ENCODE data around the gene SORCS1.

The SORCS1 gene

DNA sequence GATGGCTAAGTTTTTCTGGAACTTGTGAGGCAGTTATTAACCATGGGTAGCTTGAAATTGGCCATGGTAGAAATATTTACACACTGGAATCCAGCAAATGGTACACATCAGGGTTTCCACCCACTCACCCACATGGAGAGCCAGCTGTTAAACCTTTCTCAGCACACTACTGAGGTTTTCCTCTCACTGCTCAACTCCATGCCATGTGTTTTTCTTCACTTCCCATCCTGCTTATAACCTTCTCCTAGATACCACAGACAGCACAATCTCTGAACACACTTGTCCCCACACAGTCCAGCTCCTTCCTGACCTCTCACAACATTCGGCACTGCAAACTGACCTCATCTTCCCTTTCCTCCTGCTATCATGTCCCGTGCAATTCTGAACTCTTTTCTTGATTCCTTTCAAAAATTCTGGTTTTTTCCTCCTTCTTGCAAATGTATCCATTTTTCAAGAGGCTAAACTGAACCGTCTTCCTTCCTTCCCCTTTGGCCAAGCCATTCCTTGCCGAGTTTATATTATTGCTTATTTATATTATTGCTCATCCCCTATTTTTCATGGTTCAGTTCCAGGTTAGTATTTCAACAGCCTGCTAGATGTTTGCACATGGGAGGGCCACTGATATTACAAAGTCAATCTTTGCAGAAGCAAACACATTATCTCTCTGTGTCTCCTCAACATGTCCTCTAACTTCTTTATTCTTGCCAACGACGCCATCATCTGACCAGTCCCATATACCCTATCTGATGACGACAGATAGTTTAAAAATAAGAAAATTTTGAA, 606.4 kb downstream of the SORCS1 start:
- Histone ChIP-seq H3K27me3 (ENCODE audit: insufficient read depth, low read length) (no peaks in the 10 kb centered on the region), H3K4me1 (ENCODE audit: insufficient read depth, low read length) (no peaks in the 10 kb centered on the region), H2AFZ (ENCODE audit: low read depth, low read length) (no peak overlapping the region)

DNA sequence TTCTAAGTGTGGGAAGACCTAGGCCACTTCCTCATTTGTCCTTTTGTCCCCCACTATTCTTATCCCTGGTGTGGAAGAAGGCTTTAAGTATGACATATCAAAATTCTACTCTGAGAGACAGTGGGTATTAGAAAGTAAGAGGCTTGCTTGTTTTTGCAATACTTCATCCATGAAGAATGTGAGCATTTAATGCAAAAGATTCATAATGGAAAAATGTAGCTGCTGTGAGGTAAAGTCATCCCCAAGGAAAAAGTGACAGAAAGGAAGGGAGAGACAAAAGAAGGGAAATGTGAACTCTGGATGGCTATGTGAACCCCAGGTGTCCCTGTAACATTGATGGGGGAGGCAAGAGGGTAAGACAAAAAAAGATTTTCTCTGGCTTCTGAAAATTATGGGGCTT, 607.5 kb downstream of the SORCS1 start:
- H3K4me1 ChIP-seq (ENCODE audit: insufficient read depth, low read length): no peaks in the 10 kb centered on the region

More for the DNA sequence above, 606.4 kb downstream of the SORCS1 start:
- no peaks in the 10 kb centered on the region for H3K36me3 ChIP-seq (ENCODE audit: insufficient read depth, low read length)
- H3K9me3 ChIP-seq (ENCODE audit: low read length): no peaks in the 10 kb centered on the region
- no peak overlapping the region for H3K4me3 ChIP-seq (ENCODE audit: low read length)

DNA sequence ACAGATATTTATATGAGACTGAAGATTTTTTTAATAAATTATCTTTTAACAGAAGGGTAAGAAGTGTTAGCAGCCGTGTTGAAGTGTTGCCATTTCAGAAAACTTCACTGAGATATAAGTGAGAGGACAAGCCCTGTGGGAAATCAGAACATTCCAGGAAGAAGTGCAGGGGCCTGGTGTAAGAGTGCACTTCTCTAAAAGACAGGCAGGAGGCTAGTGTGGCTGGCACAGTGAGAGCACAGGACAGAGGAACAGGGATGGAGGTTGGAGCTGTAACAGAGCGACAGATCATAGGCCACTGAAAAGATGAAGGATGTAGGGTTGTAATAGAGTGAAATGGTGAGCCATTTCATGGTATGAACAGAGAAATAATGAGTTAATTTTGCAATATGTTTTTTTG, 608.9 kb downstream of the SORCS1 start:
- Histone ChIP-seq H3K4me3 (ENCODE audit: low read length) (no peak overlapping the region), H3K27me3 (ENCODE audit: insufficient read depth, low read length) (no peaks in the 10 kb centered on the region), H3K36me3 (ENCODE audit: insufficient read depth, low read length) (no peaks in the 10 kb centered on the region), H2AFZ (ENCODE audit: low read depth, low read length) (no peak overlapping the region), H3K4me1 (ENCODE audit: insufficient read depth, low read length) (no peaks in the 10 kb centered on the region), H3K9me3 (ENCODE audit: low read length) (no peaks in the 10 kb centered on the region)

More for the DNA sequence above, 607.5 kb downstream of the SORCS1 start:
- H2AFZ ChIP-seq (ENCODE audit: low read depth, low read length): no peak overlapping the region
- H3K27me3 ChIP-seq (ENCODE audit: insufficient read depth, low read length): no peaks in the 10 kb centered on the region
- H3K9me3 ChIP-seq (ENCODE audit: low read length): no peaks in the 10 kb centered on the region
- H3K4me3 ChIP-seq (ENCODE audit: low read length): no peak overlapping the region
- no peaks in the 10 kb centered on the region for H3K36me3 ChIP-seq (ENCODE audit: insufficient read depth, low read length)

DNA sequence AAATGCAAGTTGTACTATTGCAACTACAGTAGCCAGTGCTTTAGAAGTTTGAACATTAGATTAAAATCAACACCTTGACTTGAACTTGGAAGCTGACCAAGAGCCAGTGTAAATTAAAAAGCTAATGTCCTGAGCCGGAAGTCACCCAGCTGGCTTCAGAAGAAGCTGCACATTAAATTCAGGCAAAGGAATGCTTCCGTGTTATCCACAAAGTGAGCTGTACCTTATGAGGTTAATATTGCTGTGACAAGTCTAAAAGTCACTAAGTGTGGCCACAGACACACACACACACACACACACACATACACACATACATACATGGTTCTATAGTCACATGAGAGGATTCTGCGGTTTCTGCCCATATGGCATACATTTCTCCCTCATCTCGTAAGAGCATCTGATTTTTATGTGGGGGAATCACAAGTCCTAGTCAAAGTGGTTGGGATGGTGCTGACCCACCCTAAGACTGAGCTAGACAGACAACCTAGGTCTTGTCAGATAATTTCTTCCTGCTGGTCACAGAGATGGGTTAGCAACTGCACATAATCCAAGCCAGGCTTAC, 612.9 kb downstream of the SORCS1 start:
- no peaks in the 10 kb centered on the region for H3K27me3 ChIP-seq (ENCODE audit: insufficient read depth, low read length)
- no peak overlapping the region for H3K4me3 ChIP-seq (ENCODE audit: low read length)
- H3K9me3 ChIP-seq (ENCODE audit: low read length): no peaks in the 10 kb centered on the region
- H2AFZ ChIP-seq (ENCODE audit: low read depth, low read length): no peak overlapping the region
- H3K4me1 ChIP-seq (ENCODE audit: insufficient read depth, low read length): no peaks in the 10 kb centered on the region
- H3K36me3 ChIP-seq (ENCODE audit: insufficient read depth, low read length): no peaks in the 10 kb centered on the region

DNA sequence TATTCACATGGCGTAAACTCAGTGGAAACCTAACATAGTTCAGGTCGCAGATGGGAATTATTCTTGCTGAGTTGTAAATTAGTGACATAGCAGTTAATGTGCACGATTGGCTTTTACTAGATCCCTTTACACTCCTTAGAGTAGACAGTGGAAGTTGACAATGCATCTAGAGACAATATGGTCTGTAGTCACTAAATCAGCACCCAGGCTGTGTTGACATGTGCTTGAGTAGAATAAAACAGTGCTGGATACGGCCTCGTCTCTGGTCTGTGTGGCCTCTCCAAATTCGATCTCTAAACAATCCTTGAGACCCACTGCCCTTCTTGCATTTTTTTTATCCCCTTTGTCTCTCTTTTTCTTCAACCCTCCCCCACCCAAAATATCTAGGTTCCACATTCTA, 615.7 kb downstream of the SORCS1 start:
- Histone ChIP-seq H3K9me3 (ENCODE audit: low read length) (no peaks in the 10 kb centered on the region), H3K27me3 (ENCODE audit: insufficient read depth, low read length) (no peaks in the 10 kb centered on the region), H3K36me3 (ENCODE audit: insufficient read depth, low read length) (no peaks in the 10 kb centered on the region), H3K4me1 (ENCODE audit: insufficient read depth, low read length) (no peaks in the 10 kb centered on the region), H2AFZ (ENCODE audit: low read depth, low read length) (no peak overlapping the region), H3K4me3 (ENCODE audit: low read length) (no peak overlapping the region)

DNA sequence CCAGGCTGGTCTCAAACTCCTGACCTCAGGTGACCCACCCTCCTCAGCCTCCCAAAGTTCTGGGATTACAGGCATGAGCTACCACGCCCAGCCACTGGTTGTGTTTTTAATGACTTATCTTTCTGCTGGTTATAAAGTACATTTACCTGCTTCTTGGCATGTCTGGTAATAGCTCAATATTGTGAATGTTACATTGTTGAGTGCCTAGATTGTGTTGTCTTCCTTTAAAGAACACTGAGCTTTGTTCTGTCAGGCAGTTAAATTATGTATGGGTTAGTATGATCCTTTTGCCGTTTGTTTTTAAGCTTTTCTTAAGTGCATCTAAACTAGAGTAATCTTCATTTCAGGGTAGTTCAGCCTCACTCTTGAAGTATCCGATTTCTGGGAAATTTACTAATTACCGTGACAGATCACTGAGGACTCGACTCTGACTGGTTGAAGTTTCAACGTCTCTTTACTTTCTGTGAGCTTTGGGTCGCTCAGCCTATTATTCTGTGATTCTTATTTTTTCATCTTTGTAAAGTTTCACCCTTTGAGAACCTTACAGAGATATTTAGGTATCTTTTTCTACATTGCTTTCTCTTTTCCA, 617.4 kb downstream of the SORCS1 start:
- H2AFZ ChIP-seq (ENCODE audit: low read depth, low read length): no peak overlapping the region

DNA sequence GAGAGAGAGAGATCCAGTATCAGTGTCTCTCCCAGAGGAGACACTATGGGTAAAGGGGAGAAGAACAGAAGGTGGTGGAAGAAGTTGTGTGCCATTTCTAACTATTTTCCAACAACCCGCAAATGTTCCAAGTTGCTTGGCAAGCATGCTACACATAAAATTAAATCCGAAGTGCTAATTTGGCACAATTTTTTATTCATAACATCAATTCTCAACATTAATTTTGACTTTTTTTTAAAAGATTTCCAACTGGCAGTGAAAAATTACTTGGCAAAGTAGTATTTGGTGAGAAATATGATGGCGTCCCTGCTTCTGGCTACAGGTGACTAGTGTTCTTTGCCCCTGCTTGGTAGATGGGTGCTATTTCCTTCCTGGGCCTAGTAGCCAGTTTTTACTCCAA, 622.0 kb downstream of the SORCS1 start:
- H3K27me3 ChIP-seq (ENCODE audit: insufficient read depth, low read length): no peaks in the 10 kb centered on the region
- no peaks in the 10 kb centered on the region for H3K4me1 ChIP-seq (ENCODE audit: insufficient read depth, low read length)
- H2AFZ ChIP-seq (ENCODE audit: low read depth, low read length): no peak overlapping the region
- no peaks in the 10 kb centered on the region for H3K9me3 ChIP-seq (ENCODE audit: low read length)
- H3K4me3 ChIP-seq (ENCODE audit: low read length): no peak overlapping the region
- no peaks in the 10 kb centered on the region for H3K36me3 ChIP-seq (ENCODE audit: insufficient read depth, low read length)

More for the DNA sequence above, 617.4 kb downstream of the SORCS1 start:
- H3K27me3 ChIP-seq (ENCODE audit: insufficient read depth, low read length): no peaks in the 10 kb centered on the region
- no peaks in the 10 kb centered on the region for H3K4me1 ChIP-seq (ENCODE audit: insufficient read depth, low read length)
- H3K36me3 ChIP-seq (ENCODE audit: insufficient read depth, low read length): no peaks in the 10 kb centered on the region
- no peaks in the 10 kb centered on the region for H3K9me3 ChIP-seq (ENCODE audit: low read length)
- H3K4me3 ChIP-seq (ENCODE audit: low read length): no peak overlapping the region

DNA sequence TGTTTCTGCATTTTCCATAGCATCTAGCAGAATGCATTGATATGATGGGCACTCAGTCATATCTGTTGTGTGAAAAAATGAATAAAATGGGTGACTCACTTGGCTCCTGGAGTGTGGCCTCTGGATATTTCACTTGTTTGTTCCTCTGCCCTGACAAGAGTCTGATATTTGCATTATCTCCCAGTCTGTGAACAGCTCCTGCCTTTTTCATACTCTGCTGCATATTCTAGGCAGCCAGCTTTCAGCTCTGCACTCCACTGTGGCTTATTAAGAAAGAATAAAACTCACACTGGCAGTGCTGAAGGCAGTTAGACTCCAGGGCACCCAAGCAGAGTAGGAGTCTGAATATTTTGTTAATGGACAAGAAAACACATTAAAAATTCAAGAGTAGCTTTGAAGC, 623.9 kb downstream of the SORCS1 start:
- Histone ChIP-seq H3K4me3 (ENCODE audit: low read length) (no peak overlapping the region), H3K27me3 (ENCODE audit: insufficient read depth, low read length) (no peaks in the 10 kb centered on the region), H2AFZ (ENCODE audit: low read depth, low read length) (no peak overlapping the region), H3K36me3 (ENCODE audit: insufficient read depth, low read length) (no peaks in the 10 kb centered on the region), H3K9me3 (ENCODE audit: low read length) (no peaks in the 10 kb centered on the region), H3K4me1 (ENCODE audit: insufficient read depth, low read length) (no peaks in the 10 kb centered on the region)

DNA sequence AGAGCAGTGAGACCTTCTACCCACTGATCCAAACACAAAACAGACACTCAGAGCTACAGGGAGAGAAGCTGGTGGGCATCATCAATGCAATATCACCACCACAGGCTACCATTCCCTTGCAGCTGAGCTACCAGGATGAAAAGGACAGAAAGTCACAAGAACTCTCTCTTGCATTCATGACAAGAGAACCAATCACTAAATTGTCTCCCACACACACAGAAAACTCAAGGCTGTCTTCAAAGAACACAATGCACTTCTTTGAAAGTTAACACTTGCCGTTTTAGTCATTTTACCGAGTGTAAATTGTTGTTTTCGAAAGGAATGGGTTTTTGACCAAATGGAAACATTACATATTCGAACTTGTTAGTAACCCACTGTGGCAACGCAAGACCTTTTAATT, 626.6 kb downstream of the SORCS1 start:
- Histone ChIP-seq H3K9me3 (ENCODE audit: low read length) (no peaks in the 10 kb centered on the region), H3K36me3 (ENCODE audit: insufficient read depth, low read length) (no peaks in the 10 kb centered on the region), H3K27me3 (ENCODE audit: insufficient read depth, low read length) (no peaks in the 10 kb centered on the region), H3K4me3 (ENCODE audit: low read length) (no peak overlapping the region), H3K4me1 (ENCODE audit: insufficient read depth, low read length) (no peaks in the 10 kb centered on the region), H2AFZ (ENCODE audit: low read depth, low read length) (no peak overlapping the region)

DNA sequence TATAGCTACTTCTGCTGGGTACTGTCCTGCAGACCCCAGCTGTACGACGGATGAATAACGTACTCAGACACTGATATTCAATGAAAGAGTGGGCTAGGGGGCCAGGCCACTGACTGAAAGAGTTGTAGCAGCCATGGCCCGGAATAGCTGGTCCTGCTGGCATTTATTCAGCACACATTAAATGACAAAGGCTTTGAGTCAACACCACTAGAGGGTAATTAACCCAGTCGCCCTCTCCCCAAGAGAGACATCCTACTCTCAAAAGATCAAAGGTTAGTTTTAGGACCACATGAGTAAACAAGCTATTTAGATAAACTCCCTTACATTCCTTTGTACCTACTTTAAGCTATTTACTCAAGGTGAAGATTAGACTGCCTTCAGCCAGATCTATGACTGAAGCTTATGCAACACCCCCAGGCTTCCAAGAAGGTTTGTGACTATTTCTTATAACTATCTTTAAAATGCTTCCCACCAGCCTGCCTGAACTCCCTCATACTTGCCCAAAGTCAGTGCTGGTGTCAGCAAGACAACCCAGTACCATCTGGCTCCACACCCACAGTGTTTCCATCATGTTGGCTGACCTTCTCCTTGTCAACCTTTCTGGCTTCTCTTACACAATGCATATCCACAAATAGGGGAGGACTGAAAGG, 629.1 kb downstream of the SORCS1 start:
- H3K27me3 ChIP-seq (ENCODE audit: insufficient read depth, low read length): no peaks in the 10 kb centered on the region
- no peaks in the 10 kb centered on the region for H3K36me3 ChIP-seq (ENCODE audit: insufficient read depth, low read length)
- H3K4me3 ChIP-seq (ENCODE audit: low read length): no peak overlapping the region
- no peaks in the 10 kb centered on the region for H3K4me1 ChIP-seq (ENCODE audit: insufficient read depth, low read length)
- H3K9me3 ChIP-seq (ENCODE audit: low read length): no peaks in the 10 kb centered on the region
- no peak overlapping the region for H2AFZ ChIP-seq (ENCODE audit: low read depth, low read length)

DNA sequence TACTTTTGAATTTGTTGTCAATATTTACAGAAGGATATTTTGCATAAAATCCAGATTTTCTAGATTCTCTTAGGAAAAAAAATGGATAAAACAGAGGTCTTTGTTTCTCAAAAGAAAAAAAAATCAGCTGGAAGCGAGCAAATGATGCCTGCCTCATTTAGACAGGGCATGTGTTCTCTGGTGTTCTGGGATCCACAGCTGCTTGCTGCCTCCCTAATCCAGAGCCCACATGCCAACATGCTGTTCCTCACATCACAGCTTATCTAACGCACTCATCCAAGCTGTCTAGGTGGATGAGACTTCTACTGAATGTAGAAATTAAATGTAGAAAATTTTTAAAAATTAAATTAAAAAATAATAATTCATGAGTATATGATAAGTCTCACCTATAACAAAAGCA, 630.1 kb downstream of the SORCS1 start:
- Histone ChIP-seq H2AFZ (ENCODE audit: low read depth, low read length) (no peak overlapping the region), H3K4me3 (ENCODE audit: low read length) (no peak overlapping the region), H3K36me3 (ENCODE audit: insufficient read depth, low read length) (no peaks in the 10 kb centered on the region), H3K4me1 (ENCODE audit: insufficient read depth, low read length) (no peaks in the 10 kb centered on the region), H3K27me3 (ENCODE audit: insufficient read depth, low read length) (no peaks in the 10 kb centered on the region), H3K9me3 (ENCODE audit: low read length) (no peaks in the 10 kb centered on the region)

DNA sequence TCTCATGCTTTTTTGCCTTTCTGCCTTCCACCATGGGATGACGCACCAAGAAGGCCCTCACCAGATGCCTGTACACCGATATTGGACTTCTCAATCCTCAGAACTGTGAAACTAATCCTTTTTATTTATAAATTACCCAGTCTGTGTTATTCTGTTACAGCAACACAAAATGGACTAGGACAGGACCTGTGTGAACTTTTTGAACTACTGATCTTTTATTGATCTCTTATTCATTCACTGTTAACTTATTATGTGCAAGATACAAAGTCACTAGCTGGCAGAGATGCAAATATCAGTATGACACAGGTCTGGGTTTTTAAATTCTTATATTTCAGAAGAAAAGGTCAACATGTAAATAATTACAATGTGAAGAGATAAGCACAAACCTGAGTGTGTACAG, 635.8 kb downstream of the SORCS1 start:
- Histone ChIP-seq H3K27me3 (ENCODE audit: insufficient read depth, low read length) (no peaks in the 10 kb centered on the region), H2AFZ (ENCODE audit: low read depth, low read length) (no peak overlapping the region), H3K4me1 (ENCODE audit: insufficient read depth, low read length) (no peaks in the 10 kb centered on the region), H3K36me3 (ENCODE audit: insufficient read depth, low read length) (no peaks in the 10 kb centered on the region), H3K4me3 (ENCODE audit: low read length) (no peak overlapping the region), H3K9me3 (ENCODE audit: low read length) (no peaks in the 10 kb centered on the region)

DNA sequence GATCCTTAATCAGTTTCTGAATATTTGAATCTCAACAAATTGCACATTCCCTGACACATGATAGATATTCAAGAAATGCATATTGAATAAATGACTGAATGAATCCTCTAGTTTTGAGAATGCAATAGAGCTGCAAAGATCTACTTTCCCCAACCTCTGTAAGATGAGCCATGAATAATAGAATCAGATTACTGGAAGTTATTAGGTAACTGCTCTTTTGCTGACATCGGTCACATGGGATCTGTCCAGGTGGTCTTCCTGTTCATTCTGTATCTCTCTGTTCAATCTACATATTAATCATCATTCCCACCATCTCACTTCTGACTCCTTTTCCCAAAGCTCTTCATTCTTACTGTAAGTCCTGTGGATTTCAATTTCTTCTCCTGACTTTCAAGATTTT, 638.7 kb downstream of the SORCS1 start:
- H3K4me3 ChIP-seq (ENCODE audit: low read length): no peak overlapping the region
- no peaks in the 10 kb centered on the region for H3K36me3 ChIP-seq (ENCODE audit: insufficient read depth, low read length)
- H2AFZ ChIP-seq (ENCODE audit: low read depth, low read length): no peak overlapping the region
- H3K27me3 ChIP-seq (ENCODE audit: insufficient read depth, low read length): no peaks in the 10 kb centered on the region
- H3K4me1 ChIP-seq (ENCODE audit: insufficient read depth, low read length): no peaks in the 10 kb centered on the region
- H3K9me3 ChIP-seq (ENCODE audit: low read length): no peaks in the 10 kb centered on the region
